GM21515 (cell line): ENCODE results near the gene SYS1.

Experiments
- ATAC-seq: cut with Tn5 transposase; IDR thresholded peaks from one replicate; pipeline ENCODE4 v1.9.1; 2021; ENCODE audit not compliant: unreplicated experiment

Gene SYS1

DNA sequence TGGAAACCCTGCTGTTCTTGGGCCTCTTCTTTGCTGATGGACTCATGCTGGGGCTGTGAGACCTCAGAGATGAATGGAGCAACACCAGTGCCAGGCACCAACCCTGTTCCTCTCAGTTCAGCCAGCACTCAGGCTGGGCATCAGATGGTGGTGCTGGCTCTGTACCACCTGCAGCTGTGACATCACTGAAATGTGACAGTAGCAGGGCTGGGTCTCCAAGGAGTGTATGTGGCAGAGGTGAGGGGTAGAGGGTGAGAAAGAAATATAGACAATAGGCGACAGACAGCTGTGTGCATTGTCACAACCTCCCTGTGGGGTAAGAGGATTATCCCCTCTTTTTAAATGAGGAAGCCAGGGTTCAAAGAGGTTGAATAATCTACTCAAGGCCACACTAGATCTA is 15.2 kb downstream of the SYS1 start, which contains the start of gene TP53TG5:
Gene TP53TG5, minus strand, starts transcription at position 135 of the 400 bp plus-strand sequence. Its CDS starts 89 bp downstream, at position 46.
- ATAC-seq, result no peak

GRCh38 chr20:45387274-45387673 is 24.3 kb downstream of the SYS1 start:
- no peak for ATAC-seq

GRCh38 chr20:45390931-45391330 is 28.0 kb downstream of the SYS1 start:
- no peak for ATAC-seq

DNA sequence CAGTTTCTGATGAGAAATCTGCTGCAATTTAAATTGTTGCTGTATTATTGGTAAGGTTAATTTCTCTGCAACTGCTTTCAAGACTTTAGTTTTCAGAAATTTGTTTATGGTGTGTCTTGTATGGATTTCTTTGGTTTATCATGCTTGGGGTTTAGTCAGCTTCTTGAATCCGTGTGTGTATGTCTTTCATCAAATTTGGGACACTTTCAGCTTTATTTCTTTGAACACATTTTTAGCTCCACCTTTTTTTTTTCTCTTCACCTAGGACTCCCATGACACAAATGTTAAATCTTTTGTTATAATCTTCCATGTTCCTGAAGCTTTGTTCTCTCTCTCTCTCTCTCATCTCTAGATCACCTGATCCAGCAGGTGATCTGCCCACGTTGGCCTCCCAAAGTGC is 28.6 kb downstream of the SYS1 start:
- no peak for ATAC-seq

DNA sequence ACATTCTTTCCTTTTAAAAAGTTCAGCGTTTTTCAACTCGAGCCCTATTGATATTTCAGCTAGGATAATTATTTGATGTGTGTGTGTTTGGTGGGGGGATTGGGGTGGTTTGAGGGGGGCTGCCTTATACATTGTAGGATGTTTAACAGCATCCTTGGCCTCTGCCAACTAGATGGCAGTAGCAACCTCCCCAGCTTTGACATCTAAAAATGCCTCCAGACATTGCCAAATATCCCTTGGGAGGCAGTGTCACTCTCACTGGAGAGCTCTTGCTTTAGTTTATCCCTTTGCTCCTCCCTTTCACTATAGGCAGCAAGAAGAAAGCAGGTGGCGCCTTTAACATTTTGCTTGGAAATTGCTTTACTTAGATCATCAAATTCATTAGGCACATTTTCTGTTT is 29.8 kb downstream of the SYS1 start:
- ATAC-seq, result no peak

- ATAC-seq, result no peak
These were observed 31.5 kb downstream of the SYS1 start for GRCh38 chr20:45394221-45395113.

DNA sequence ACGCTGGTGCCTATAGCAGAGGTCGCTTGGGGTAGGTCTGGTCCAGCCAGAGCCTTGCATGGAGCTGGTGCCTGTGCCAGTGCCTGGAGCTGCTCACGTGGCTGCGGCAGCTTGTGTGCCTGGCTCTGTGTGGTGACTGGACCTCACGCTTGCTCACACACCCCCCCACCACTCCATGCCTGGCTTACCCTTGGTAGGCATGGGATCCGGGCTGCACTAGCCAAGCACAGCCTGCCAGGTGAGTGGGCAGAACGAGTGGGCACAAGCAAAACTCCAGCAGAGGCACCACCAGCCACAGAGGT is 32.1 kb downstream of the SYS1 start:
- no peak for ATAC-seq

DNA sequence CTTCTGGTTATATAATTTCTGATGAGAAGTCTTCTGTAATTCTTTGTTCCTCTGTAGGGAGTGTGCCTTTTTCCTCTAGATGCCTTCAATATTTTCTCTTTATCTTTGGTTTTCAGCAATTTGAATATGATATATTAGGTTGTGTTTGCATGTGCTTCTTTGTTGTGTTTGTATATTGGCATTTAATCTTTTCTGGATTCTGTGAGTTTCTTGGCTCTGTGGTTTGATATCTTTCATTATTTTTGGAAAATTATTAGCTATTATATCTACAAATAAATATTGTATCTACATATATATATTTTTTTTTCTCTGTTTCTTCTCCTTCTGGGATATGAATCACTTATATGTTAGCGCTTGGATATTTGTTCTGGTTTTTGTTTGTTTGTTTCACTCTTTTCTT is 36.1 kb downstream of the SYS1 start:
- no peak for ATAC-seq

DNA sequence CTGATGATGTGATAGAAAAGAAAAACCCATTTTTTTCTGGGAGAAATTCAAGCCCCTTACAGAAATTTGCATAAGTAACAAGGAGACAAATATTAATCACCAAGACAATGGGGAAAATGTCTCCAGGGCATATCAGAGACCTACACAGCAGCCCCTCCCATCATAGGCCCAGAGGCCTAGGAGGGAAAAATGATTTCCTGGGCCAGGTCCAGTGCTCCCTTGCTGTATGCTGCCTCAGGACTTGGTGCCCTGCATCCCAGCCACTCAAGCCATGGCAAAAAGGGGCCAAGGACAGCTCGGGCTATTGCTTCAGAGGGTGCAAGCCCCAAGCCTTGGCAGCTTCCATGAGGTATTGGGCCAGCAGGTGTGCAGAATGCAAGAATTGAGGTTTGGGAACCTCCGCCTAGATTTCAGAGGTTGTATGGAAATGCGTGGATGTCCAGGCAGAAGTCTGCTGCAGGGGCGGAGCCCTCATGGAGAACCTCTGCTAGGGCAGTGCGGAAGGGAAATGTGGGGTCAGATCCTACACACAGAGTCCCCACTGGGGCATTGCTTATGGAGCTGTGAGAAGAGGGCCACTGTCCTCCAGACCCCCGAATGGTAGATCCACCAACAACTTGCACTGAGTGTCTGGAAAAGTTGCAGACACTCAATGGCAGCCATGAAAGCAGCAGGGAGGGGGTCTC is 37.5 kb downstream of the SYS1 start:
- no peak for ATAC-seq

- no peak for ATAC-seq
These were observed 40.0 kb downstream of the SYS1 start for GRCh38 chr20:45402946-45403345.

- no peak for ATAC-seq
These were observed 41.5 kb downstream of the SYS1 start for GRCh38 chr20:45404438-45404837.

GRCh38 chr20:45405571-45406259 is 42.8 kb downstream of the SYS1 start:
- ATAC-seq, result no peak

DNA sequence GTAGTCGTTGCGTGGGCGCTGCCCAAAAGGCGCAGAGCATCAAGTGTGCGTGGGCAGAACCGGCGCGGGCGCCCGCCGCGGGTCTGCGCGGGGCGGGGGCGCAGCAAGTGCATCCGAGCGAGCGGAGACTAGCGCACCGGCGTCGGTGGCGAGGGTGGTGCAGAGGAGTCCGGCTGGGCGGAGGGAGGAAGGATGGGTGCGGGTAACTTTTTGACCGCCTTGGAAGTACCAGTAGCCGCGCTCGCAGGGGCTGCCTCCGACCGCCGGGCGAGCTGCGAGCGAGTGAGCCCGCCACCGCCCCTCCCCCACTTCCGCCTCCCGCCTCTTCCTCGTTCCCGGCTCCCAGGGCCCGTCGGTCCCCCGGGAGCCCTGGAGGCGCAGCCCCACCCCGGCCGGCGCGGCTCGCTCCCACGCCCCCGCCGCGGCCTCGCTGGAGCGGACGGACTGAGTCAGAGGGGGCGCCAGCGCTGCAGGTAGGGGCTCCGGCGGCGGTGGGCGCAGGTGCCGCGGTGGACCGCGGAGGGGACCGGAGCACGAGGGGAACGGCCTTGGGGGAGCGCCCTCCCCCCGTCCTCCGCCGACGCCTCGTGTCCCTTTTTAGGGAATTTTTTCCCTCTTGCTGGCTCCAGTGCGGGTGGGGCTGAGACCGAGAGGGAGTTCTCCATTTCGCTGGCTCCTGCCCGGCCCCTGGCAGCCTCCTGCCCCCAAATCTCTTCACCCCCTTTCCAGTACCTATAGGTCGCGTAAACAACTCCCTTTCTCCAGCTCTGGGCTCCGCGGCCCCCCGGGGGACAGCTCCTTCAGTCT is 43.5 kb downstream of the SYS1 start:
- no peak for ATAC-seq

DNA sequence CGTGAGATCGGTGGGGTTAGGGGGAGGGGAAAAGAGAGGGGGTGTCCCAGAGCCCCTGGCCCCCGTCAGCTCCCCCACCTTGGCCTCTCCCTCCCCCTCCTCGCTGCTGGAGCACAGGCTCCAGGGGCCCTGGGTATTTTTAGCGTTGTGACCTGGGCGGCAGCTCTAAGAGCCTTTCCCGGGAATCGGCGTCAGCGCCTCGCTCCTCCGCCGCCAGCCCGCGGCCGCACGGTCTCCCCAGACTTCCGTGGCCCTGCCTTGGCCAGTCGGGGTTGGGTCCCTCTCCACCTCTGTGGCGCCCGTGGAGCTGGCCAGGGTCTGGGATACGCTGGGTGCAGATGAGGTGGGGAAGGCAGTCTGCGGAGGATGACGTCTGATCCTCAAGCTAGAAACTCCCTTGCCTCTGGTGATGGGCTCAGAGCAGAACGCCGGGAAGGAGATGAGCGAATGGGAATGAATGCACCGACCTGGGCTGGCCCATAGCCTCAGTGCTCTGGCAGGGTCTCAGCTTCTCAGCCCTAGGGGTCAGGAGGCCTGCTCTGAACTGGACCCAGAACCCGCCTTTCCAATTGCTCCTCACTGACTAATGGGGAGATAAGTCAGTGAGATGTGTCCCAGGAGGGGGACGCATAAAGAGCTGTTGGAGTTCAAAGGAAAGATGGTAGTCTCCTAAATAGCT is 44.2 kb downstream of the SYS1 start:
- ATAC-seq, result no peak

GRCh38 chr20:45407783-45408645 is 45.1 kb downstream of the SYS1 start, which contains the start of gene DBNDD2:
TSS of gene DBNDD2 (plus strand) at chr20:45408289. CDS start at chr20:45408468, 179 bp downstream.
- no peak for ATAC-seq

GRCh38 chr20:45408646-45409213 is 45.8 kb downstream of the SYS1 start:
- ATAC-seq, result no peak

- ATAC-seq, result no peak
These were observed 46.7 kb downstream of the SYS1 start for GRCh38 chr20:45409521-45410272.

GRCh38 chr20:45410887-45411286 is 47.9 kb downstream of the SYS1 start:
- ATAC-seq, result no peak
